ENCODE data around the gene CPLX3. TPM values are rescaled to one million over a fixed set of nuclear protein-coding genes. Genes with fewer than 3 reads are reported as not detected.

Gene CPLX3
- total RNA-seq, 2 donors from 2014 or later, result not detected

GRCh38 chr15:74843445-74843828 is 17.0 kb downstream of the CPLX3 start:
- Mint-ChIP-seq H3K9me3 (no peaks in the 10 kb centered on the region), H3K4me1 (peaks cover 23% of the 10 kb centered on the region), H3K4me3 (peak overlapping the region; percentile 85), H3K27me3 (ENCODE audit: insufficient read depth) (no peaks in the 10 kb centered on the region), H3K36me3 (ENCODE audit: low read depth) (peaks cover 40% of the 10 kb centered on the region), H3K27ac (peak overlapping the region; percentile 92)
- DNase-seq, result no peak
- Histone ChIP-seq H3K27ac (ENCODE audit: low read depth, low read length) (peak overlapping the region; percentile 88), H3K9me3 (ENCODE audit: control insufficient read depth, low read length) (no peaks in the 10 kb centered on the region), H3K27me3 (ENCODE audit: control insufficient read depth, insufficient read depth, low read length, poor library complexity, severe bottlenecking) (no peaks in the 10 kb centered on the region), H3K4me1 (ENCODE audit: control insufficient read depth, insufficient read depth, low read length) (no peaks in the 10 kb centered on the region), H3K9ac (ENCODE audit: extremely low read depth, low read length, poor library complexity, severe bottlenecking) (peak overlapping the region; percentile 67), H3K4me3 (ENCODE audit: low read length) (peak overlapping the region; percentile 91), H3K36me3 (ENCODE audit: control insufficient read depth, insufficient read depth, low read length) (peaks cover 11% of the 10 kb centered on the region)
- TF ChIP-seq CTCF (conservative IDR thresholded peaks at IDR 0.05), result no peak
- WGBS, 2 experiments (ENCODE audit: insufficient coverage in 1 of 2, insufficient read length in 1 of 2), result 20 to 30% methylated on average over 5 to 17 of the region's 18 CpGs

GRCh38 chr15:74843891-74844299 is 17.5 kb downstream of the CPLX3 start:
- TF ChIP-seq CTCF (conservative IDR thresholded peaks at IDR 0.05), result no peak
- Mint-ChIP-seq H3K27ac (peak overlapping the region; percentile 17), H3K36me3 (ENCODE audit: low read depth) (peaks cover 42% of the 10 kb centered on the region), H3K9me3 (no peaks in the 10 kb centered on the region), H3K4me1 (peaks cover 23% of the 10 kb centered on the region), H3K4me3 (peak overlapping the region; percentile 85), H3K27me3 (ENCODE audit: insufficient read depth) (no peaks in the 10 kb centered on the region)
- DNase-seq, result no peak
- Histone ChIP-seq H3K9ac (ENCODE audit: extremely low read depth, low read length, poor library complexity, severe bottlenecking) (peak overlapping the region; percentile 67), H3K27me3 (ENCODE audit: control insufficient read depth, insufficient read depth, low read length, poor library complexity, severe bottlenecking) (no peaks in the 10 kb centered on the region), H3K36me3 (ENCODE audit: control insufficient read depth, insufficient read depth, low read length) (peaks cover 15% of the 10 kb centered on the region), H3K9me3 (ENCODE audit: control insufficient read depth, low read length) (no peaks in the 10 kb centered on the region), H3K27ac (ENCODE audit: low read depth, low read length) (peak overlapping the region; percentile 88), H3K4me3 (ENCODE audit: low read length) (peak overlapping the region; percentile 91), H3K4me1 (ENCODE audit: control insufficient read depth, insufficient read depth, low read length) (no peaks in the 10 kb centered on the region)
- 72 to 85% methylated on average over 5 to 10 of the region's 12 CpGs for WGBS, 2 experiments (ENCODE audit: insufficient coverage in 1 of 2, insufficient read length in 1 of 2)

- WGBS, 2 experiments (ENCODE audit: insufficient coverage in 1 of 2, insufficient read length in 1 of 2), result 86 to 88% methylated on average over 6 to 11 of the region's 12 CpGs
- peak overlapping the region; percentile 17 for H3K27ac Mint-ChIP-seq
Measured at GRCh38 chr15:74844319-74845207, 18.1 kb downstream of the CPLX3 start.

More at GRCh38 chr15:74844319-74845207, 18.1 kb downstream of the CPLX3 start:
- Mint-ChIP-seq H3K4me3 (peak overlapping the region; percentile 85), H3K9me3 (no peaks in the 10 kb centered on the region), H3K27me3 (ENCODE audit: insufficient read depth) (no peaks in the 10 kb centered on the region), H3K36me3 (ENCODE audit: low read depth) (peaks cover 42% of the 10 kb centered on the region), H3K4me1 (peaks cover 23% of the 10 kb centered on the region)
- no peak for DNase-seq
- H3K36me3 ChIP-seq (ENCODE audit: control insufficient read depth, insufficient read depth, low read length), result peaks cover 16% of the 10 kb centered on the region
- no peaks in the 10 kb centered on the region for H3K27me3 ChIP-seq (ENCODE audit: control insufficient read depth, insufficient read depth, low read length, poor library complexity, severe bottlenecking)
- H3K9ac ChIP-seq (ENCODE audit: extremely low read depth, low read length, poor library complexity, severe bottlenecking), result no peak overlapping the region
- no peak for TF ChIP-seq CTCF (conservative IDR thresholded peaks at IDR 0.05)
- H3K27ac ChIP-seq (ENCODE audit: low read depth, low read length), result peak overlapping the region; percentile 8
- no peaks in the 10 kb centered on the region for H3K4me1 ChIP-seq (ENCODE audit: control insufficient read depth, insufficient read depth, low read length)
- H3K4me3 ChIP-seq (ENCODE audit: low read length), result no peak overlapping the region
- H3K9me3 ChIP-seq (ENCODE audit: control insufficient read depth, low read length), result no peaks in the 10 kb centered on the region

Measured in endodermal cell (in vitro differentiated cells).